DMS153 (cell line): ENCODE data around the gene TRAP1.

Source experiments
- DNase-seq: peaks from one replicate; lab custom pipeline; 2025; lab: John Stamatoyannopoulos, UW

Gene TRAP1

DNA sequence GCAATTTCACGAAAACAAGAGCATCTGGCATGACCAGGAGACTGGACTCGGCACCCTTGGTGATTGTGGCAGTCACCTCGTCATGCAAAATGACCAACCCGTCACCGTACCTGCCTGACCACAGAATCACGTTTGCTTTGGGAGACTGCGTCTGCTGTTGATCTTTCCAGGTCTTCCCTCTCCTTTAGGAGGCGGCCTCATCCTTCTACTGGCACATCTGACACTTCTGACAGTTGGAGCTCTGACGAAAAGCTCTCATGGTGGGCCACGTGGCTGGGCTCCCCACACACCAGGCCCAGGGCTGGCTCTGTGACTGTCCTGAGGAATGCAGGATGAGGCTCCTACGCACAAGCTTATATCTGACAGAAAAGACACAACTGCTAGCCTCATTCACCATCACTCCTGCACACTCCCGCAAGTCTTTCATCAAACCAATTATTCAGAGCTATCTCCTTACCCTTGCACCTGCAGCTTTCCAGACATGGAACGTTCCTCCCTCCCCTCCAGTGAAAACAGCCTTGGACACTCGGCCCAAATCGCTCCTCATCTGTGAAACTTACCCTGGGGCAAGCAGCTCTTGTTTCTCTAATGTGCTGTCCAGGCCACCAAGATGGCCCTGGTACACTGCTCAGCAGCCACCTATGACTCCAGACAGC is 3.6 kb downstream of the TRAP1 start:
- DNase-seq: no peak

DNA sequence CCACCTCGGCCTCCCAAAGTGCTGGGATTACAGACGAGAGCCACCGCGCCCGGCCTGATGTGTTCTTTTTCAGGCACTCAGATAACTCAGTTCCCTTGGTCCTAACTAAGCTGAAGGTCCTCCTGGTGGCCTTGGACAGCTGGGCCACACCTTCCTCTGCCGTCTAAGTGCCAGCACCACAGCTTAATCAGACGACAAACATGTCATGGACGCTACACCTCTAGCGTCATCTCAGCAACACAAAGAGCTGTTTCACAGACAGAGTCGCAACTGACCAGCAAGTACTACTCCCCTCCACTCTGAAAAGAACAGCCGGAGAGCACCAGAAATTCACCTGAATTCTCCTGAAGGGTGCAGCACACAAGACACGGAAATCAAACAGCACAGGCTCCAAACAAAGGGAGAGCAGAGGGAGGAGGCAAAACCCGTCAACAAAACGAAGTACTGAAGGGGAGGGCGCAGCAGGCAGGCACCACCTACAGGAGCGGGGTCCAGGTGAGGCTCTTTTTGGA is 4.4 kb downstream of the TRAP1 start:
- DNase-seq: no peak

DNA sequence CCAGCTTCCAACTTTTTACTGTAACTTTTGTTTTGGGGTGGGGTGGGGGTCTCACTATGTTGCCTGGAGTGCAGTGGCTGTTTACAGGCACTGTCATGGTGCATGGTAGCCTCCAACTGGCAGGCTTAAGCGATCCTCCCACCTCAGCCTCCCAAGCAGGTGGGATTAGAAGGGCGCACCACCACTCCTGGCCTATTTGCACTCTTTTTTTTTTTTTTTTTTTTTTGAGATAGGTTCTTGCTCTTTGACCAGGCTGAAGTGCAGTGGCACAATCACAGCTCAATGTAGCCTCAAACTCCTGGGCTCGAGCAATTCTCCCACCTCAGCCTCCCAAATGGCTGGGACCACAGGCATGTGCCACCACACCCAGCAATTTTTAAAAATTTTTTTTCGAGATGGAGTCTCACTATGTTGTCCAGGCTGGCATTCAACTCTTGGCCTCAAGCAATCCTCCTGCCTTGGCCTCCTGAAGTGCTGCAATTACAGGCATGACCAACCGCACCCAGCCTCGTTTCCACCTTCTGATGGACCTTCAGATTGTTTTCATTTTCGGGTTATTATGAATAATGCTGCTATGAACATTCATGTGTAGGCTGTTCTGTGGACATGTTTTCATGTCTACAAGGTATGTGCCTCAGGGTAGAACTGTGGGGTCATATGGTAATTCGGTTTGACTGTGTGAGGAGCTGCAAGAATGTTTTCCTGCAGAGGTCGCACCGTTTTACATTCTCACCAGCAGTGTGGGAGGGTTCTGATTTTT is 10.9 kb downstream of the TRAP1 start:
- no peak for DNase-seq

DNA sequence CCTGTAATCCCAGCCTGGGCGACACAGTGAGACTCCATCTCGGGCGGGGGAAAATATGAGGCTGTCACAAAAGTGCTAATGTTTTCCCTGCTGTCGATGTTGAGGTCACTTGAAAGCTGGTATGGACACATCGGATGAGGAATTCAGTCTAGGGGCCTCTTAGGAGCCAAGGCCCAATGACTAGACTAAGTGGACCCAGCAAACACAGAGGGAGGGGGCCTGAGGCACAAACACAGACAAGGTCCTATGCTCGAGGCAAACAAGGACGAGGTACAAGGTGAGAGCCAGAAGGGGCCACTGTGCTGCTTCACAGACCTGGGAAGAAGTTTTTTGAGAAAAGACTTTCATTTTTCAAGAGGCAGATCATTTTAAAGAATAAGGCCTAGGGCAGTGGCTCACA is 15.2 kb downstream of the TRAP1 start:
- DNase-seq: no peak

DNA sequence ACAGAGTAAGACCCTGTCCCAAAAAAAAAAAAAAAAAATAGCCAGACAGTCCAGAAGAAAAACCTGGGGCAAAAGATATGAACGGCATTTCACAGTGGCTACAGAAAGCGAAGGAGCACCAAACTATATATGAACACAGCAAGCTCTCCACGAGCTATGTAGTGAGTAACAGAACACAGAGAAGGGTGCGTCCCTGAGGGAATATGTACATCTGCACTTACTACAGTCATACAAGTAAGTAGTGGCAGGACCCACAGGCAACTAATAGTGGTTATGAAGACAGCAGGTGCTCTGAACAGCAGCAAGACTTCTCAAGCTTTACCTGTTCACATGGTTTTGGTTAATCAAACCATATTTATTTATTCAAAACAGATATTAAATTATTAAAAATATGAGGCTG is 15.8 kb downstream of the TRAP1 start:
- DNase-seq: no peak

DNA sequence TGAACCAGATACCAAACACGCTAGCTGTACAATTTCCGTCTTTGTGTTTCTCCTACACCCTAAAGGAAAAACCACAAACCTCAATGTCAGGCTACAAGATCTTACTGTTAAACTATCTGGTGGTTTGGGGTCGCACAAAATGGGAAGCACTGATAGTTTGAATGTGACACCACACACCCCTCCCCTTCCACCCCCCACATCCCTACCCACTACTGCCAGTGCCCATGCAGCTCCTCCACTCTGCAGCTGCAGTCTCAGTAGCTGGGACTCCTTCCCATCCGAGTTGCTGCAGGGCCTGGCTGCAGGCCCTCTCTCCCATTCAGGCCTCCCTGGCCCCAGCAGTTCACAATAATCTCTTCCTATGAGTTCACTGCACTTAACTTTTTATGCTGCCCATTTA is 18.4 kb downstream of the TRAP1 start:
- no peak for DNase-seq

DNA sequence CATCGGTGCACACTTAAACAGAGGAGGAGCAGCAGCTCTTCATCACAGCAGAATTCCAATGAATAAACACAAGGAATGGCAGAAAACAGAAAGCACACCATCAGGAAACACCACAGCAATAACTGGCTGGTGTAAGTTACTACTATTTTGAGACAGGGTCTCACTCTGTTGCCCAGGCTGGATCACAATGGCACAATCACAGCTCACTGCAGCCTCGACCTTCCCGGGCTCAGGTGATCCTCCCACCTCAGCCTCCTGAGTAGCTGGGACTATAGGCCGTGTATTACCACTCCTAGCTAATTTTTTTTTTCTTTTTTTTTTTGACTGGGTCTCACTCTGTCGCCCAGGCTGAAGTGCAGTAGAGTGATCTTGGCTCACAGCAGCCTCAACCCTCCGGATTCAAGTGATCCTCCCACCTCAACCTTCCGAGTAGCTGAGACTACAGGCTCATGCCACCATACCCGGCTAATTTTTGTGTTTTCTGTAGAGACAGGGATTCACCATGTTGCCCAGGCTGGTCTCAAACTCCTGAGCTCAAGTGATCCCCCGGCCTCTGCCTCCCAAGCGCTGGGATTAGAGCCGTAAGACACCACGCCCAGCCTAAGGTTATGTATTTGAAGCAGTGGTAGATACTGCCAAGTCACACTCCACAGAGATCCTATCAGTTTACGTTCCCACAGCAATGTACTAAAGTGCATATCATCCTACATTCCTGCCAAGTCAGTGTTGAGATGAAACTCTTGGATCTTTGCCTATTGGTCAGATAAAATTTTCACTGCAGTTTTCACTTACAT is 20.7 kb downstream of the TRAP1 start:
- DNase-seq: no peak

DNA sequence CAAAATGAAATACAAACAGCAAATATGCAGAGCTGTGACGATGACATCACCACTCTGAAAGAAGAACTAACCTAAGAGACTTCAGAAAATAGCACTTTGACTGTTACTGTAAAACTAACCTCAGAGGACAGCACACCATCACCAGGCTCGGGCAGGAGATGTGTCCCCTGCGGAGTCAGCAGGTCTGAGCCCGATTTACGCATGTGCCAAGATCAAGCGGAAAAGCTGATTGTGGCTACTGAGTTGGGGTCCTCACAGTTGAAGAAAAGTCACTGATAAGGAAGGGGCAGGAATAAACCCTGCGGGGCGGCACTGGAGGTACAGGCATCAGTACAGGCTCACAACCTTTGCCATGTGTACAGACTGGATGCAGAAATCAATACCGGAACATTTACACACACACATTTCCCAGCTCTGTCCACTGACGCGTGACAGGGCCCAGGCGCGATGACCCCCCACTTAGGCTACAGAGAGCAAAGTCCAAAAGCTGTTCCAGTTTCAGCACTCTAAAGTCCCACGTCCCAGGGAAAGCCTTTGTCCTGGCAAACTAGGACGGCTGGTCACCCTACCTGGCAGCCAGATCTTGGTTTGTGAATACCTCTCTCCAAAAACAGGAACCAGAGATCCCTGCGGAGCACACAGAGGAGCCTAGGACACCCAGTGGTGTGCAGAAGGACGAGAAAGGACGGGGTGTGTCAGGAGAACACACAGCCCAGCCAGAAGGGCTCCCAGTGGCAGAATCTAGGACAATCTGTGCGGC is 21.5 kb downstream of the TRAP1 start:
- no peak for DNase-seq

DNA sequence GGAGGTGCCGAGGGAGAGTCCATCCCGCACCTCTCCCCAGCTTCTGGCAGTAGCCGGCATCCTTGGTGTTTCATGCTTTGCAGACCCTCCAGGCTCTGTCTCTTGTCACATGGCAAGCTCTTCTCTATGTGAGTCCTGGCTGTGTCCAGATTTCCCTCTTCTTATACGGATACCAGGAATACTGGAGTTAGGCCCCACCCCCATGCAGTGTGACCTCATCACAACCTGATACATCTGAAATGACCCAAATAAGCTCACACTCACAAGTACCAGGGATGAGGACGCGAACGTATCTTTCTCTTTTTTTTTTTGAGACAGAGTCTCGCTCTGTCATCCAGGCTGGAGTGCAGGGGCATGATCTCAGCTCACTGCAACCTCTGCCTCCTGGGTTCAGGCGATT is 23.3 kb downstream of the TRAP1 start:
- DNase-seq: no peak

DNA sequence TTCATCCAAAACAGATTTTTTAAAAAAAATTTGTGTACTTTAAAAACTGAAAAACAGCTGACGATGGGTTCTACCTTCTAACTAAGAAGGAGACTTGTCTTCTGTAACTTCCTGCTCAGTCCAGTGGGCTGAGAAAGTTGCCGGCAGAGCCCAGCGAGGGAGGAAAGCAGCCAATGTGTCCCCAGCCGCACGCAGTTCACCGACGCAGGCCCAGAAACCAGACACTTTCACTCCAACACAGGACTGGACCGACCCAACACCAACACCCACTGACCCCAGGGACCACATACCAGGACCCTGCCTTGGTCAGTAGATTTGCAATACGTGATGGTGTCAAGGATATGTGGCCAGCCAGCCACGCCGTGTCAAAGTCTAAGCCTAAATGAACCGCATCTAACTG is 25.6 kb downstream of the TRAP1 start:
- DNase-seq: no peak

DNA sequence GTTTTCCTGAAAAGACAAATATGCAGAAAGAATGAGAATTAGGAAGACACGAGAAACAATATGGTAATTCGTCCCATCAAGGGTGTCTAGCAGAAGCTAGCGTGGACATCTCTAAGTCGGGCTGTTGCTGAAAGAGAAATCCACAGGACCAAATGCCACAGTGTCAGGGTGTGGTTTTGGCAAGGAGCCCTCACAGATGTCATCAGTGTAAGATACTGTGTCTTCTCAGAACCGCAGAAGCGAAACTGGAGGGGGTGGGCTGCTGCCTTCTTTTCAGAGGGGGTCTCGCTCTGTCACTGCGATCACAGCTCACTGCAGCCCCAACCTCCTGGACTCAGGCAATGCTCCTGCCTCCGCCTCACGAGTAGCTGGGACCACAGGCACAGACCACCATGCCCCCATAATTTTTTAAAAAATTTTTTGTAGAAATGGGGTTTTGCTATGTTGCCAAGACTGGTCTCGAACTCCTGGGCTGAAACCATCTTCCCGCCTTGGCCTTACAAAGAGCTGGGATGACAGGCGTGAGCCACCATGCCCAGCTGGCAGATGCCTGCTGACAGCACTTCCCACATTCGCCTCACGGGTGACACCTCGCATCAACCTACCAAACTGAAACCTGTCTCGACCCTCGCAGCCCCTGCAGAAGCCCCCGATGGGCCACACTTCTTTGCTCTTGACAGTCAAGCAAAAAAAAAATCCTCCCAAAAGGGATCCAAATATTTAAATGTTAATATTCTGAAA is 26.2 kb downstream of the TRAP1 start:
- no peak for DNase-seq

DNA sequence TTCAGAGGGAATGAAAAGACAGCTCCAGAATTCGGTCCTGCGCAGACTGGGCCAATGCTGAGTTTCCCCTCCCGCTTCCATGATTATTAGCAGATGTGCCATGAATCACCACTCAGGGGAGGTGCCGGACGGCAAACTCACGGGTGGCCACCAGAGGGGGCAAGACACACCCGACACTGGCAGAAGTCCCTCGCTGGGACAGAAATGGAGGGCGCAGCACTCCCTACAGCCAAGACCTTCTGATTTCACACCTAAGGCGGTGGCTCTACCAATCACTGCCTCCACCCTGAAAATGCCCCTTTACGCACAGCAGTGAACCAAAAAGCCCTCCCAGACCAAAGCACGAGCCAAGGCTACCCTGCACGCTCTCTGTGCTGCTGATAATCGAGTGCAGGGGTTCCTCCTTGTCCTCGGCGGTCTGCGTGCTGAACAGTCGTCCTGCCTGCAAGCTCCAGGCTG is 26.8 kb downstream of the TRAP1 start:
- peak; percentile 33 for DNase-seq

DNA sequence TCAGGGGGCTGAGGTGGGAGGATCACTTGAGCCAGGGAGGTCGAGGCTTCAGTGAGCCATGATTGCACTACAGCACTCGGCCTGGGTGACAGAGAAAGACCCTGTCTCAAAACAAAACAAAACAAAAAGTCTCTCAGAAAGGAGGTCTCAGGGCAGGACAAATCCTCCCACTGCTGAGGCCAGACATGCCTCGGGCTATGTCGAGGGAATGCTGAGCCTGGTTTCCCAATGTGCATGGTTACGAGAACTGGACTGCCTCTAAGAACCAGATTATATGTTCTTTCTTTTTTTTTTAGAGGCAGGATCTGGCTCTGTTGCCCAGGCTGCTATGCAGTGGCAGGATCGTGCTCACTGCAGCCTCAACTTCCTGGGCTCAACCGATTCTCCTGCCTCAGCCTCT is 27.6 kb downstream of the TRAP1 start:
- no peak for DNase-seq

DNA sequence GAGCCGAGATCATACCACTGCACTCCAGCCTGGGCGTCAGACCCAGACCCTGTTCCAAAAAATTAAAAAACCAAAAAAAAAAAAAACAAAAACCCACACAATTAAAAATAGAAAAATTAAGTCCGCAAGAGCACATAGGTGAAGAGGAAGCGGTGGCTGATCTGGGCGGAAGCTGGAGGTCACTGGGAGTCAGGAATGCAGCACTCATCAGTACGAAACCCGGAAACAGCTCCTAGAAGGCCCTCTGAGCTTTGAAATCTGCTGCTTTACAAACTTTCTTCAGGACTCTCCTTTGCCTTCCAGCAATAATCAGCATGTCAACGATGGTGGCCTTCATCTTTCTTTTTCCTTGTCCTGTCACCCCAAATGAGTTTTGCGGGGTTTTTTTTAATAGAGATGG is 29.5 kb downstream of the TRAP1 start:
- DNase-seq: no peak

DNA sequence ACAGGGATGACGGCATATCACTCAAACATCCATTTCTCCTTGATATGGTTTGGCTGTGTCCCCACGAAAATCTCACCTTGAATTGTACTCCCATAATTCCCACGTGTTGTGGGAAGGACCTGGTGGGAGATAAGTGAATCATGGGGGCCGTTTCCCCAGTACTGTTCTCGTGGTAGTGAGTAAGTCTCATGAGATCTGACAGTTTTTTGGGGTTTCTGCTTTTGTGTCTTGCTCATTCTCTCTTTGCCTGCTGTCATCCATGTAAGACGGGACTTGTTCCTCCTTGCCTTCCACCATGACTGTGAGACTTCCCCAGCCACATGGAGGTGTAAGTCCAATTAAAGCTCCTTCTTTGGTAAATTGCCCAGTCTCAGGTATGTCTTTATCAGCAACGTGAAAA is 30.3 kb downstream of the TRAP1 start:
- DNase-seq: no peak

DNA sequence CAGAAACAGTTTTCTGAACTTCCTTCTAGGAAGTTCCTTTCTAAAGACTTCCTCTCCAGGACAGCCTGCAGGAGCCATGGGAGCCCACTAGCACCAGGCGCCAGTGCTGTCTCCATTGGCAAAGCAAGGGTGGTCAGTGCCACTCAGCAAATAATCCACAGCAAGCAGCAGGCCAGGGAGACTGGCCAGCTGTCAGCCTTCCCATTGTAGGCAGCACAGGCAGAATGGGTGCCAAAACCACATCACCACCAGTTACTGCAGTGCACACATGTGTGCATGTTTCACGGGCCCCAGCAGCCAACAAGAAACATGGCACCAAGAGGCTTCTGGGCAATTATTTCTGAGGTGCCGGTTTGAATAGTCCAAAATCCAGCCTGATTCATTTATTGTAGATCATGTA is 36.1 kb downstream of the TRAP1 start:
- DNase-seq: no peak

DNA sequence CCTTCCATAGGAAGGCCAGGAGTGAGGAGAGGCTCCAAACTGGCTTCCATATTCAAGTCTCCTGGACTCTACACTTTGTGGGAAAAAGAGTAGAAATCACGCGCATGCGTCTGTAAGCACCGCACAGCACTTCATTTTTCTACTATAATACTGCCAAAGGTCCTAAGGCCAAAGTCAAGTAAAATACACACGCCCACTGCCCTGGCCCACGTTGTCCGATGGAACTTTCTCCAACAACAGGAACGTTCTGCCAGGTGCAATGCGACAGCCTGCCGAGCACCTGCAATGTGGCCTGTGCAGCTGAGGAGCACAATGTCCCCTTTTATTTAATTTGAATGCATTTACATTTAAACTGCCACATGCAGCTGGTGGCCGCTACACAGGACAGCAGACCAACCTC is 39.3 kb downstream of the TRAP1 start:
- no peak for DNase-seq

DNA sequence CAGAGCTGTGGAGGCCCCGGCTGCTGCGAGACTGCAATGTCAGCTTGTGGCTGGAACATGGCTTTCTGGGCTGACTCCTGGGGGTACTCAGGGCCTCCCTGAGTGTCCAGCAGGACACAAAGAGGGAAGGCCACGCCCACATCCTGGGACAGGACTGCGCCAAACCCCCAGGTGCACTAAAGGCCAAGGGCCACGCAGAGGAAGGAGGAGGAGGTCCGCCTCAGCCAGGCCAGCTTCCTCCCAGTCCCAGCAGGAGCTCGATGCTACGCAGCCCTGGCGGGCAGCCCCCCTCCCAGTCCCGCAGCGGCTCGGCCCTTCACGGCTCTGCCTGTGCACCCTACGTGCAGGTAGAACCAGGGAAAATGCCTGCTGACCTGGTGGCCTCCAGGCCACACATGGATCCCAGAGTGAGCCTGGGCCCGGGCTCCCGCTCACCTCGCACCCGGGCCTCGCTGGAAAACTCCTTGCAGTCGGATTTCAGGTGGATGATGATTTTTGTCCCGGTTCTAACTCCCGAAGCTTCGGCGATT is 41.7 kb downstream of the TRAP1 start:
- DNase-seq: no peak

DNA sequence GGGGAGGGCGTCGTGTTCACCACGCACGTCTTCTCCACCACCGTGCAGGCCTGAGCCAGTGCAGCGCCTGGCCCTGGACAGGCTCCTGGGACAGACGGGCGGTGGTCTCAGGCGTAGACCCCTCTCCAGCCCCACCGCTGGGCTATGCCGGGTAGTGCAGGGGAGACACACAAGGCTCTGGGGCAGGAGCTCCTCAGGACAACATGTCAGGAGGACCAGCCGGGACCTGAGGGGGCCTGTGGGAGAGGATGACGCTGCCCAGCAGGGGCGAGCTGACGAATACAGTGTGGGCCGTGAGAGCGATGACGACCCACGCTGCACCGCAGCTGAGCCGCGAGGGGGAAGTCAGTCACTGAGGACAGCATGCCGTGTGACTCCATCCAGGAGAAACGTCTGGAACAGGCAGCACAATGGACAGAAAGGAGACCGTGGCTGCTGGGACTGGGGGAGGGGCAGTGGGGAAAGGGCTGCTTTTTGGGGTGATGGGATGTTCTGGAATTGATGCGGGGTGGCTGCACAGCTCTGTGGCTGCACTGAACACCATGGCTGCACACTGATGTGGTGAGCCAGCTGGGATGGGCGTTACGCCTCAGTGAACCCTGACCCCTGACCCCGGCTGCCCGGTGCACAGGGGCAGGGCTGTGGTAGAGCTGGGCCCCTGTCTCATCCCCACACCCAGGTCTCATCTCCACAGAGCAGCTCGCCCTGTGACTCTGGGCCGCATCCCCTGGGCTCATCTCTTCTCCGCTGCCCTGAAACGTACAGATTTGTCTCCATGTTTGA is 42.6 kb downstream of the TRAP1 start:
- no peak for DNase-seq

DNA sequence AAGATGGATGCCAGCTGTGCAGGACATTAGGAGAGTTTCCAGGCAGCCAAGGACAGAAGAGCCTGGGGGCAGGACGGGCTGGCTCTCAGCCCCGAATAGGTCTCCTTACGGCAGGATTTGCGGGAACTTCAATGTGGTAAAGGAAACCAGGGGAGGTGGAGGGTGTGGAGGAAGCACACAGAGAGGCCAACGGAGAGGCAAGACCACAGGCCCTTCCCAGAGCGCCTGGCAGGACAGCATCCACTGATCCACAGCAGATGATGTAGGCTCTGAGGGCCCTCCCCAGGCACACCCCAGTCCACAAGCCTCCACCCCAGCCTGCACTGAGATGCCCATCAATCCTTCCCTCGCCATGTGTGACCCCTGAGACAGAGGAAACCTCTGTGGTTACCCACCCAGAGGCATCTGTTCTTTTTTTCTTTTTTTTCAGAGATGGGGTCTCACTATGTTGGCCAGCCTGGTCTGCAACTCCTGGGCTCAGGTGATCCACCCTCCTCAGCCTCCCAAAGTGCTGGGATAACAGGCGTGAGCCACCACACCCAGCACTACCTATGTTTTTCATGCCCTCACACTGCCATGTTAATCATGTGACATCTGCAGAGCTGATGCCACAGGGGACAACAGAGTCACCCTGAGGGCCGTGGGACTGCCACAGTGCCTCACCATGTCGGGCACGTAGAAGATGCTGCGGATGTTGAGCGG is 43.5 kb downstream of the TRAP1 start:
- no peak for DNase-seq
